IPS-18c (cell line): ENCODE measurements around the gene ERG.

ENCODE experiments used
- H3K4me3 ChIP-seq: 2 replicates; pipeline ENCODE4 v1.7.0; 2013; ENCODE audit warnings: low read depth, mild to moderate bottlenecking, low read length, moderate library complexity; ENCODE audit not compliant: insufficient read depth
- H3K9me3 ChIP-seq: one replicate; pipeline ENCODE4 v1.6.1; 2013; ENCODE audit warnings: mild to moderate bottlenecking, low read length, moderate library complexity; ENCODE audit not compliant: control insufficient read depth, insufficient read depth

The ERG gene

GRCh38 chr21:38392661-38393060 lies 105.6 kb downstream of the ERG start:
- H3K4me3 ChIP-seq = no peak overlapping the region

GRCh38 chr21:38389896-38390295 lies 108.4 kb downstream of the ERG start:
- H3K4me3 ChIP-seq = no peak overlapping the region
- no peaks in the 10 kb centered on the region for H3K9me3 ChIP-seq

More at GRCh38 chr21:38392661-38393060, 105.6 kb downstream of the ERG start:
- no peaks in the 10 kb centered on the region for H3K9me3 ChIP-seq

DNA sequence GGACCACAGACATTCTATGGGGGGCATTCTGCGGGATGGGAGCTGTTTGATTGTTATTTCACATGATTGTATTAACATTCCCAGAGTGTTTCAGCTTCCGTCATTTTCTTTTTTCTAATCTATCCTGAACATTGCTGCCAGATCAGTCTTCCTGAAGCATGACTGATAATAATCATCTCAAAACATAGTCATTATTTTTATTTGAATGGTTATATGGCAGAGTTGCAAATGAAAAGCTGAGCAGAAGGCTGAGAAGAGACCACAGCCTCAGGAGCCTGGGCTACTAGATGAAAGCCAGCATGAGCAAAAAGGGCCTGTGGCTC lies 109.0 kb downstream of the ERG start:
- Histone ChIP-seq H3K4me3 (no peak overlapping the region), H3K9me3 (no peaks in the 10 kb centered on the region)

- H3K9me3 ChIP-seq = no peaks in the 10 kb centered on the region
- no peak overlapping the region for H3K4me3 ChIP-seq
Measured at GRCh38 chr21:38388647-38389353, 109.5 kb downstream of the ERG start.

- Histone ChIP-seq H3K9me3 (no peaks in the 10 kb centered on the region), H3K4me3 (no peak overlapping the region)
Measured at GRCh38 chr21:38388203-38388602, 110.1 kb downstream of the ERG start.

DNA sequence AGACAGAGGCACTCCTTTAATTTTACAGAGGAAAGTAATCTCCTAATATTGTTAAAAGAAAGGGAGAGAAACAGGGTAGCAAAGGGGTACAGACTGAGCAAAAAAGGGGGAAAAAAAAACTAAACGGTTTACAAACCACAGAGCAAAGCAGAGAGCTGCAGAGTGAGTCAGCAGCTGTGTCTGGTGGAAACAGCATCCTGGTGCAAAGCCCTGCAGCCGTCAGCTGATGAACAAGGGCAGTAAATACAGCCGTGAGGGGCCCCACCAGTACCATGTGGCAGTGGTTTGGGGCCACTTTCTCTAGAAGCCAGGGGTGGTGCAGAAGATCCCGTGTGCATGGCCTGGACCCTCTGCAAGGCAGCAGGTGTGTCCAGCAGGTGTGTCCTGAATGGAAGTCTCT lies 111.3 kb downstream of the ERG start:
- H3K9me3 ChIP-seq = no peaks in the 10 kb centered on the region
- no peak overlapping the region for H3K4me3 ChIP-seq

GRCh38 chr21:38385427-38386175 lies 112.7 kb downstream of the ERG start:
- Histone ChIP-seq H3K4me3 (no peak overlapping the region), H3K9me3 (no peaks in the 10 kb centered on the region)

DNA sequence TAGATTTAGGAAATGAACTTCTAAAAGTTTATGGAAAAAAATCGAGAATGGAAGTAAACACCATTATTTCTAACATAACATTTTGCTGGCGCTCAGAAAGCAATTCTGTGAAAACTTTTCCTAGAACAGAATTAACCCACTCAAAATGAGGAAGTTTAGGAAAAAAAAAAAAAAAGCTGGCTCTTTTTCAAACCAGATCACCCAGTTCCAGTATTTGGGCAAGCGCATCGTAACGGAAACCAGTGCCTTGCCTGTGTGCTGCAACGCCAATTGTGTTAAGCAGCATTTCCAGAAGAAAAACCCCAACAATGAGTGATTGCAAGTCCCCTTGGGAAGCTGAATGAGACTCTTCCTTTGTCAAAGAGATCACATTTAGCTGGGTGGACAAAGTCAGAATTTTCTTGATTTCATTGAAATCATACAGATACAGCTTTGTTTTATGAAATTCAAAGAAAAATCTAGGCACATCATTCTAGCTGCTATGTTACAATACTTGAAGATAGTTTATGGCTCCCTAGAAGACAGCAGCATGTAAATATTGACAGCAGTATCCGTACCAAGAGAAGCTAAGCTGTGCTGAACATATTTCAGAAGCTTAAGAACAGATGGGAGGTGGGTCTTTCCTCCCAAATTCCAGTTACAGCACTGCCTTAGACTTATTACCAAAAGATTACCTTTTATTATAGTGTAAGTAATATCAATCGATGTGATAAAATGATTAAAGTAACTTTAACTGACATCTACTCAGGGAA lies 113.4 kb downstream of the ERG start:
- Histone ChIP-seq H3K4me3 (no peak overlapping the region), H3K9me3 (no peaks in the 10 kb centered on the region)

- no peaks in the 10 kb centered on the region for H3K9me3 ChIP-seq
- no peak overlapping the region for H3K4me3 ChIP-seq
Measured at GRCh38 chr21:38384238-38384560, 114.1 kb downstream of the ERG start.

- H3K4me3 ChIP-seq = no peak overlapping the region
Measured at GRCh38 chr21:38383411-38384237, 114.7 kb downstream of the ERG start.

GRCh38 chr21:38380481-38381137 lies 117.7 kb downstream of the ERG start:
- Histone ChIP-seq H3K9me3 (no peaks in the 10 kb centered on the region), H3K4me3 (no peak overlapping the region)

More at GRCh38 chr21:38383411-38384237, 114.7 kb downstream of the ERG start:
- no peaks in the 10 kb centered on the region for H3K9me3 ChIP-seq

- Histone ChIP-seq H3K9me3 (no peaks in the 10 kb centered on the region), H3K4me3 (no peak overlapping the region)
Measured at GRCh38 chr21:38379147-38379546, 119.1 kb downstream of the ERG start.

DNA sequence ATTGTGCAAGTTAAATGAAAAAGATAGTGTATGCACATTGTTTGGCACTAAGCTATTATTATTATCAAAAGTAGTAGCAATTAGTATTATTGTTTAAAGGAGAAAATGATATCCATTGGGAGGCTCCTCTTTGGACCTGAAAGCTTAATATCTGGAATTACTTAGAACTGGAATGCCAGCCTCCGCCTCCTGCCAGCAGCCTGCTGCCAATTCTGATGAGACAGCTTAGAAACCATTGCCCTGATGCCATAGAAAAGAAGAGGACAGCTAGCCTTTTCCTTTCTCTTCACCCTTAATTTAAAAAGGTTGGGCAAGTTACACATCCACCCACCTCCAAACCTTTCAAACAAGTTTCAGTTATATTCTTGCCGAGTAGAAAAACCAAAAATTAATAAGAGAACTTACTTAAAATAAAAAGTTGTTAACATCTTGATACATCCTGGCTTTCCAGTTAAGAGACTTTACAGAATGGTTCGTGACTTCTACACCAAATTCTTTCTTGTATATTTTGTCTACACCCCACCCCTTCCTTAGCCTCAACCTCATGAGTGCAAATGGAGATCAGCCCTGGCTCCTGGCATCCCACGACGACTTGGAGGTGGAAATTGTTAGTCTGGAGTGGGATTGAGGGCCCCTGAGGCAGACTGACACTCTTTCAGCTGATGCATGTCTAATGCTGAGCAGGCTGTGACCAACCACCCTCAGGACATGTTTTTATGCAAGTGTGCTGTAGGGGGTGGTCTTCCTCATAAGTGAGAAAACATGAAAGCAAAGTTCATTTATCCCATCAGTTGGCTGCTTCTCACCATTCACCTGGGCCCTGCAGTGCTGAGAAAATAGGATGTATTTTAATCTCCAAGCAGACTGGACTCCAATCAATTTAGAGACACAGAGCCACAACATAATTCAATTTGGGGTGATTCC lies 120.8 kb downstream of the ERG start:
- H3K9me3 ChIP-seq = no peaks in the 10 kb centered on the region
- no peak overlapping the region for H3K4me3 ChIP-seq

GRCh38 chr21:38376693-38377092 lies 121.6 kb downstream of the ERG start:
- Histone ChIP-seq H3K4me3 (no peak overlapping the region), H3K9me3 (no peaks in the 10 kb centered on the region)

GRCh38 chr21:38376235-38376634 lies 122.0 kb downstream of the ERG start:
- no peak overlapping the region for H3K4me3 ChIP-seq
- no peaks in the 10 kb centered on the region for H3K9me3 ChIP-seq

- Histone ChIP-seq H3K4me3 (no peak overlapping the region), H3K9me3 (no peaks in the 10 kb centered on the region)
Measured at GRCh38 chr21:38367646-38368045, 130.6 kb downstream of the ERG start.
